Smooth muscle cell (in vitro differentiated cells): Measurements from ENCODE around the gene RPS24. TPM values are rescaled to one million over a fixed set of nuclear protein-coding genes. Genes with fewer than 3 reads are reported as not detected.

ENCODE experiments used
- DNase-seq: peaks from one replicate; lab custom pipeline; 2025; ENCODE audit not compliant: unreplicated experiment; lab: John Stamatoyannopoulos, UW
- H2AFZ ChIP-seq: fragments of 200-600 bp; sonication (generic); 2 replicates; pipeline ENCODE4 v1.6.0; 2016; ENCODE audit warnings: antibody characterized with exemption, low read depth, mild to moderate bottlenecking
- H3F3A ChIP-seq: fragments of 200-600 bp; sonication (generic); 2 replicates; pipeline ENCODE4 v1.6.0; 2017; ENCODE audit warnings: antibody characterized with exemption, low read depth
- H3K27ac ChIP-seq: fragments of 200-600 bp; sonication (generic); 2 replicates; pipeline ENCODE4 v1.5.1; 2016; ENCODE audit warnings: low read depth, mild to moderate bottlenecking
- H3K27me3 ChIP-seq: fragments of 200-600 bp; sonication (generic); 2 replicates; pipeline ENCODE4 v1.6.1; 2016; ENCODE audit warnings: low read depth, mild to moderate bottlenecking
- H3K36me3 ChIP-seq: fragments of 200-600 bp; sonication (generic); 2 replicates; pipeline ENCODE4 v1.5.1; 2016; ENCODE audit warnings: low read depth
- H3K4me1 ChIP-seq: fragments of 200-600 bp; sonication (generic); 2 replicates; pipeline ENCODE4 v1.5.1; 2016; ENCODE audit warnings: low read depth
- H3K4me2 ChIP-seq: fragments of 200-600 bp; sonication (generic); 2 replicates; pipeline ENCODE4 v1.6.0; 2016; ENCODE audit warnings: mild to moderate bottlenecking
- H3K4me3 ChIP-seq: fragments of 200-600 bp; sonication (generic); 2 replicates; pipeline ENCODE4 v1.5.1; 2016; ENCODE audit warnings: mild to moderate bottlenecking
- H3K79me2 ChIP-seq: fragments of 200-600 bp; sonication (generic); 2 replicates; pipeline ENCODE4 v1.6.0; 2016; ENCODE audit warnings: low read depth, mild to moderate bottlenecking
- H3K9ac ChIP-seq: fragments of 200-600 bp; sonication (generic); 2 replicates; pipeline ENCODE4 v1.6.0; 2016; ENCODE audit warnings: low read depth
- H3K9me3 ChIP-seq: fragments of 200-600 bp; sonication (generic); replicated peaks from 2 replicates; pipeline ENCODE4 v1.5.1; 2016; ENCODE audit warnings: low read depth
- H4K20me1 ChIP-seq: fragments of 200-600 bp; sonication (generic); 2 replicates; pipeline ENCODE4 v1.6.0; 2016; ENCODE audit warnings: low read depth
- CTCF ChIP-seq: fragments of 200-600 bp; sonication (generic); IDR thresholded peaks from 2 replicates; pipeline ENCODE4 v1.5.1; 2017; ENCODE audit warnings: borderline replicate concordance, mild to moderate bottlenecking, antibody characterized with exemption; ENCODE audit not compliant: insufficient read depth, poor library complexity, severe bottlenecking
- whole genome bisulfite sequencing: methylation state at CpG from one replicate; pipeline ENCODE4 v1.1.7; 2016; ENCODE audit warnings: low lambda C conversion rate; 5-methylcytosine and 5-hydroxymethylcytosine counted together
- polyA plus RNA-seq: library from polyadenylated mRNA; unstranded; fragments of >200 nt; fragmentation: Nextera tagmentation; extraction: Ambion mirVana; gene quantifications from 2 replicates; pipeline ENCODE4 v1.2.1, GENCODE V29; 2016
- total RNA-seq: library from RNA; depleted of rRNA; stranded (reverse); fragments of >200 nt; gene quantifications from 2 replicates; pipeline ENCODE4 v1.2.3, GENCODE V29; 2014

RPS24 gene
- total and polyA plus RNA-seq, 2 experiments from 2014 or later = 407 to 2,109 TPM

- Histone ChIP-seq H2AFZ (no peak overlapping the region), H4K20me1 (no peaks in the 10 kb centered on the region), H3K27ac (no peak overlapping the region), H3K27me3 (peaks cover 3% of the 10 kb centered on the region), H3K36me3 (no peaks in the 10 kb centered on the region), H3K79me2 (no peaks in the 10 kb centered on the region), H3K4me1 (no peaks in the 10 kb centered on the region), H3K9ac (no peak overlapping the region), H3K4me3 (no peak overlapping the region), H3K4me2 (no peak overlapping the region), H3F3A (no peaks in the 10 kb centered on the region), H3K9me3 (no peaks in the 10 kb centered on the region)
- no peak for TF ChIP-seq CTCF
- 88% methylated on average over 4 of the region's 4 CpGs for WGBS
- no peak for DNase-seq
Measured at GRCh38 chr10:78078539-78079330, 45.1 kb downstream of the RPS24 start.

GRCh38 chr10:78079411-78079810 is 45.7 kb downstream of the RPS24 start:
- no peak overlapping the region for H3K27ac ChIP-seq
- no peaks in the 10 kb centered on the region for H3K79me2 ChIP-seq
- 94% methylated on average over 6 of the region's 6 CpGs for WGBS
- H3K4me1 ChIP-seq = no peaks in the 10 kb centered on the region
- H3K9me3 ChIP-seq = no peaks in the 10 kb centered on the region
- H3F3A ChIP-seq = no peaks in the 10 kb centered on the region
- TF ChIP-seq CTCF = no peak
- DNase-seq = no peak
- H3K36me3 ChIP-seq = no peaks in the 10 kb centered on the region
- H3K9ac ChIP-seq = no peak overlapping the region
- no peak overlapping the region for H3K4me3 ChIP-seq
- H4K20me1 ChIP-seq = no peaks in the 10 kb centered on the region
- H3K4me2 ChIP-seq = no peak overlapping the region
- H2AFZ ChIP-seq = no peak overlapping the region
- peaks cover 3% of the 10 kb centered on the region for H3K27me3 ChIP-seq

GRCh38 chr10:78081292-78081691 is 47.6 kb downstream of the RPS24 start:
- no peaks in the 10 kb centered on the region for H3F3A ChIP-seq
- H3K36me3 ChIP-seq = no peaks in the 10 kb centered on the region
- no peaks in the 10 kb centered on the region for H3K79me2 ChIP-seq
- no peak for DNase-seq
- H3K27me3 ChIP-seq = peaks cover 3% of the 10 kb centered on the region
- H3K9me3 ChIP-seq = no peaks in the 10 kb centered on the region
- no peaks in the 10 kb centered on the region for H4K20me1 ChIP-seq
- WGBS = 84% methylated on average over 3 of the region's 3 CpGs
- H3K4me1 ChIP-seq = no peaks in the 10 kb centered on the region
- H3K9ac ChIP-seq = no peak overlapping the region
- no peak overlapping the region for H3K4me2 ChIP-seq
- no peak overlapping the region for H3K27ac ChIP-seq
- no peak overlapping the region for H2AFZ ChIP-seq
- no peak for TF ChIP-seq CTCF
- H3K4me3 ChIP-seq = no peak overlapping the region

- H4K20me1 ChIP-seq = no peaks in the 10 kb centered on the region
- H3K4me2 ChIP-seq = no peak overlapping the region
- TF ChIP-seq CTCF = no peak
- no peak overlapping the region for H3K4me3 ChIP-seq
- H3K9ac ChIP-seq = no peak overlapping the region
- no peaks in the 10 kb centered on the region for H3K9me3 ChIP-seq
- H2AFZ ChIP-seq = no peak overlapping the region
- H3K4me1 ChIP-seq = no peaks in the 10 kb centered on the region
- H3K27me3 ChIP-seq = peaks cover 3% of the 10 kb centered on the region
- H3K27ac ChIP-seq = no peak overlapping the region
- no peaks in the 10 kb centered on the region for H3K36me3 ChIP-seq
- no peaks in the 10 kb centered on the region for H3K79me2 ChIP-seq
- H3F3A ChIP-seq = no peaks in the 10 kb centered on the region
- WGBS = 90% methylated on average over 4 of the region's 4 CpGs
- no peak for DNase-seq
Measured at GRCh38 chr10:78082636-78083035, 49.0 kb downstream of the RPS24 start.
